ENCODE data around the gene H6PD. TPM values are rescaled to one million over a fixed set of nuclear protein-coding genes. Genes with fewer than 3 reads are reported as not detected.

The H6PD gene
- total and polyA plus RNA-seq, 2 donors (not counting 3 experiments of a cell fraction or from before 2014, with no cell fraction given): 24.5 to 29.0 TPM

- H3K4me3 ChIP-seq (replicated peaks in 1 of 3; ENCODE audit: insufficient read depth in 1 of 3, low read depth in 1 of 3, low read length in 3 of 3): no peak overlapping the region
- DNase-seq (ENCODE audit: low read depth, low spot score): no peak
- ChIA-PET POLR2A (no interaction called here), CTCF (interaction anchor here (1.0 to 1.4 kb wide), 3 partner anchors 9 to 227 kb away, joined by 3 read pairs; no protein-coding TSS in a partner anchor)
- H3K27me3 ChIP-seq (ENCODE audit: control insufficient read depth in 2 of 2, insufficient read depth in 2 of 2, low read length in 2 of 2): no peaks in the 10 kb centered on the region
- dilution Hi-C loops (cut with MboI; ENCODE audit: extremely low pct_ligation_motif_present, low sequenced_read_pairs): no loop called here
- no peaks in the 10 kb centered on the region for H3K9me3 ChIP-seq (replicated peaks; ENCODE audit: control insufficient read depth, insufficient read depth, low read length)
- peaks cover 21% of the 10 kb centered on the region for H3K79me2 ChIP-seq (ENCODE audit: control insufficient read depth, insufficient read depth, low read length)
- intact Hi-C loops (cut with micrococcal nuclease): no loop called here
- H3K9me1 ChIP-seq (replicated peaks; ENCODE audit: control insufficient read depth, extremely low read depth, insufficient read depth, low read length): no peaks in the 10 kb centered on the region
- no peak overlapping the region for H3K4me2 ChIP-seq (ENCODE audit: insufficient read depth, low read length)
- no peaks in the 10 kb centered on the region for H4K20me1 ChIP-seq (replicated peaks; ENCODE audit: control insufficient read depth, extremely low read depth, insufficient read depth, low read length)
- H2AFZ ChIP-seq (ENCODE audit: low read depth, low read length): no peak overlapping the region
- H3K27ac ChIP-seq (ENCODE audit: insufficient read depth, low read depth, low read length): no peak overlapping the region
- no peak for TF ChIP-seq CTCF (IDR thresholded peaks at IDR 0.05; ENCODE audit: extremely low read depth in 1 of 2, insufficient read depth in 1 of 2, low read depth in 1 of 2, low read length in 2 of 2)
- TF ChIP-seq EZH2 (IDR thresholded peaks at IDR 0.05; ENCODE audit: borderline replicate concordance, low read depth, low read length, severe bottlenecking): no peak
- TF ChIP-seq GATA2 (IDR thresholded peaks at IDR 0.05; ENCODE audit: insufficient read depth, insufficient read length, low read depth, low read length): no peak
- TF ChIP-seq FOS (IDR thresholded peaks at IDR 0.05; ENCODE audit: borderline replicate concordance, insufficient read depth, low read length): no peak
- no peak for TF ChIP-seq MAX (IDR thresholded peaks at IDR 0.05; ENCODE audit: insufficient read depth, insufficient read length)
- no peak for TF ChIP-seq POLR2AphosphoS5 (IDR thresholded peaks at IDR 0.05; ENCODE audit: insufficient read depth, low read depth, low read length)
- no peak for TF ChIP-seq POLR2A (IDR thresholded peaks at IDR 0.05; ENCODE audit: low read depth, low read length)
- TF ChIP-seq MYC (IDR thresholded peaks at IDR 0.05; ENCODE audit: low read depth, low read length): no peak
- TF ChIP-seq JUN (IDR thresholded peaks at IDR 0.05; ENCODE audit: borderline replicate concordance, insufficient read depth, insufficient read length, low read depth): no peak
- H3K36me3 ChIP-seq (ENCODE audit: control insufficient read depth in 2 of 2, extremely low read depth in 1 of 2, insufficient read depth in 2 of 2, low read length in 2 of 2): peaks cover 0 to 3% of the 10 kb centered on the region in 2 experiments
- no peak overlapping the region for H3K9ac ChIP-seq (replicated peaks; ENCODE audit: extremely low read depth, insufficient read depth, low read length)
- H3K4me1 ChIP-seq (ENCODE audit: control insufficient read depth, extremely low read depth, insufficient read depth, low read length): no peaks in the 10 kb centered on the region
- FAIRE-seq: no peak
- no TSS peak for BruUV-seq (replicated peaks)
These were observed 23.3 kb downstream of the H6PD start for GRCh38 chr1:9257851-9258250.
